Epidermal melanocyte (primary cell): Measurements from ENCODE around the gene GTF2H3.

ENCODE experiments used
- DNase-seq: peaks from one replicate; pipeline ENCODE4 v3.0.0; 2011; ENCODE audit warnings: low spot score; ENCODE audit not compliant: insufficient read length

GTF2H3 gene

DNA sequence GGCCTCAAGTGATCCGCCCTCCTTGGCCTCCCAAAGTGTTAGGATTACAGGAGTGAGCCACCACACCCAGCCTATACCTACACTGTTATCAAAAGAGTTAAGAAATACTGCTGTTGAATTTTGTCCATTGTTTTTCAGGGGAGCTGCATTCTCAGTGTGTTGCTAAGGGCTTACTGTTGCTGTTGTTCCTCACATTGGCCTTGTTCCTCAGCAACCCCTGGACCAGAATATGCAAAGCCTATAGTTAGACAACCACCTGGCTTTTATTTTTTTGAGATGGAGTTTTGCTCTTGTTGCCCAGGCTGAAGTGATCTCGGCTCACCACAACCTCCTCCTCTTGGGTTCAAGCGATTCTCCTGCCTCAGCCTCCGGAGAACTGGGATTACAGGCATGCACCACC is 73.8 kb downstream of the GTF2H3 start:
- no peak for DNase-seq
